ENCODE measurements around the gene PGF. TPM values are rescaled to one million over a fixed set of nuclear protein-coding genes. Genes with fewer than 3 reads are reported as not detected.

Gene PGF
- polyA plus RNA-seq, 1 donor (not counting 4 experiments of a cell fraction or from before 2014, with no cell fraction given) = 16.5 TPM

DNA sequence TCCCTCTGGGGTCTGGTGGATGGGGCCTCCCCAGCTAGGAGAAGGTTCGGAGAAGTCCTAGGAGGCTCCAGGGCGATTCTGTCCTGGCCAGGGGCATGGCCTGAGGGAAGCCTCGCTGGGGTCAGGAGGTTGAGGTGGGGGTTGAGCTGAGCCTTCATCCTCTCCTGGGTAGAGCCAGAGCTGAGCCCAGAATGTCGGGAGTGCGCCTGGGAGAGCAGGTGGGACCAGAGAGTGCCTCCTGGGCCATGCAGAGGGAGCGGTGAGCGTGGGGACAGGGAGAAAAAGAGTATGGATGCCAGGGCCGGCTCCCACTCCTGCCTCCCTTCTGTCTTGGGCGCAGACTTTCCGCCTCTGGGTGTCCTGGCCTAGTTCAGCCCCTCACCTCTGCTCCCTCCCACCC is 45.5 kb downstream of the PGF start:
- dilution Hi-C loops (cut with MboI; ENCODE audit: extremely low pct_ligation_motif_present, low sequenced_read_pairs) = no loop called here
- DNase-seq (ENCODE audit: low read depth, low spot score) (no peak), FAIRE-seq (no peak)
- Histone ChIP-seq H4K20me1 (ENCODE audit: control insufficient read depth, extremely low read depth, insufficient read depth, low read length) (no peaks in the 10 kb centered on the region), H3K27ac (ENCODE audit: control insufficient read depth, insufficient read depth, low read length) (no peak overlapping the region), H3K4me3 (ENCODE audit: control insufficient read depth in 2 of 3, extremely low read depth in 1 of 3, insufficient read depth in 2 of 3, low read depth in 1 of 3, low read length in 3 of 3) (no peak overlapping the region), H3K9me1 (ENCODE audit: control insufficient read depth, extremely low read depth, insufficient read depth, low read length) (no peaks in the 10 kb centered on the region), H3K4me2 (ENCODE audit: control insufficient read depth, extremely low read depth, insufficient read depth, low read depth, low read length) (no peak overlapping the region), H3K36me3 (ENCODE audit: control insufficient read depth in 2 of 2, extremely low read depth in 1 of 2, insufficient read depth in 2 of 2, low read length in 2 of 2) (peaks cover 8 to 11% of the 10 kb centered on the region in 2 experiments), H3K9ac (ENCODE audit: control insufficient read depth, extremely low read depth, insufficient read depth, low read length) (no peak overlapping the region), H3K79me2 (ENCODE audit: control insufficient read depth, insufficient read depth, low read length) (no peaks in the 10 kb centered on the region), H2AFZ (ENCODE audit: control insufficient read depth, low read length) (no peak overlapping the region), H3K27me3 (ENCODE audit: control insufficient read depth, extremely low read depth, insufficient read depth, low read length) (no peaks in the 10 kb centered on the region), H3K9me3 (ENCODE audit: control insufficient read depth, low read depth, low read length) (no peaks in the 10 kb centered on the region), H3K4me1 (ENCODE audit: control insufficient read depth, extremely low read depth, insufficient read depth, low read length) (peaks cover 6% of the 10 kb centered on the region)
- no peak for TF ChIP-seq EZH2 (IDR thresholded peaks at IDR 0.05; ENCODE audit: low read length)
- TF ChIP-seq, protein P1, sequence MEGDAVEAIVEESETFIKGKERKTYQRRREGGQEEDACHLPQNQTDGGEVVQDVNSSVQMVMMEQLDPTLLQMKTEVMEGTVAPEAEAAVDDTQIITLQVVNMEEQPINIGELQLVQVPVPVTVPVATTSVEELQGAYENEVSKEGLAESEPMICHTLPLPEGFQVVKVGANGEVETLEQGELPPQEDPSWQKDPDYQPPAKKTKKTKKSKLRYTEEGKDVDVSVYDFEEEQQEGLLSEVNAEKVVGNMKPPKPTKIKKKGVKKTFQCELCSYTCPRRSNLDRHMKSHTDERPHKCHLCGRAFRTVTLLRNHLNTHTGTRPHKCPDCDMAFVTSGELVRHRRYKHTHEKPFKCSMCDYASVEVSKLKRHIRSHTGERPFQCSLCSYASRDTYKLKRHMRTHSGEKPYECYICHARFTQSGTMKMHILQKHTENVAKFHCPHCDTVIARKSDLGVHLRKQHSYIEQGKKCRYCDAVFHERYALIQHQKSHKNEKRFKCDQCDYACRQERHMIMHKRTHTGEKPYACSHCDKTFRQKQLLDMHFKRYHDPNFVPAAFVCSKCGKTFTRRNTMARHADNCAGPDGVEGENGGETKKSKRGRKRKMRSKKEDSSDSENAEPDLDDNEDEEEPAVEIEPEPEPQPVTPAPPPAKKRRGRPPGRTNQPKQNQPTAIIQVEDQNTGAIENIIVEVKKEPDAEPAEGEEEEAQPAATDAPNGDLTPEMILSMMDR (optimal IDR thresholded peaks at IDR 0.05 in 1 of 3, IDR thresholded peaks at IDR 0.05 in 1 of 3, conservative IDR thresholded peaks at IDR 0.05 in 1 of 3; ENCODE audit: extremely low read depth in 1 of 3, insufficient read depth in 2 of 3, low read length in 3 of 3) = no peak

DNA sequence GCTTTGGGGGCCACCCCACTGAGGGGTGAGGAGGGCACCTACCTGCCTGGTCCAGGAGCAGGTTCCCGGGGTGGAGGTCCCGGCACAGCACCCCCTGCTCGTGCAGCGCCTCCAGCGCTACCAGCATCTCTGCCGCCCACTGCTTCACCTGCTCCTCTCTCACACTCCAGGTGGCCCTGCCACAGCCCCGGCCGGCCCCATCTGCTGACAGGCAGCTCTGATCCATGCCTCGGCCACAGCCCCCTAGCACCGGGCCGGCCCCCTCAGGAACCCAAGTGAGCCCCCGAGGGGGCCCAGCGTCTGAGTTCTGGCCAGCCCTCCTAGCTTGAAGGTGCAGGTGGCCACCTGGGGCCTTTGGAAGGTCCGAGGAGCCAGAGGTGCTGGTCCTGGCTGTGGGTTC is 45.9 kb downstream of the PGF start:
- dilution Hi-C loops (cut with MboI; ENCODE audit: extremely low pct_ligation_motif_present, low sequenced_read_pairs) = no loop called here
- no peak for TF ChIP-seq EZH2 (IDR thresholded peaks at IDR 0.05; ENCODE audit: low read length)
- TF ChIP-seq, protein P1 (optimal IDR thresholded peaks at IDR 0.05 in 1 of 3, IDR thresholded peaks at IDR 0.05 in 1 of 3, conservative IDR thresholded peaks at IDR 0.05 in 1 of 3; ENCODE audit: extremely low read depth in 1 of 3, insufficient read depth in 2 of 3, low read length in 3 of 3) = no peak
- no peak overlapping the region for H3K27ac ChIP-seq (ENCODE audit: control insufficient read depth, insufficient read depth, low read length)
- H3K36me3 ChIP-seq (ENCODE audit: control insufficient read depth in 2 of 2, extremely low read depth in 1 of 2, insufficient read depth in 2 of 2, low read length in 2 of 2) = peaks cover 9 to 13% of the 10 kb centered on the region in 2 experiments
- no peak overlapping the region for H2AFZ ChIP-seq (ENCODE audit: control insufficient read depth, low read length)
- no peaks in the 10 kb centered on the region for H3K9me3 ChIP-seq (ENCODE audit: control insufficient read depth, low read depth, low read length)
- H4K20me1 ChIP-seq (ENCODE audit: control insufficient read depth, extremely low read depth, insufficient read depth, low read length) = no peaks in the 10 kb centered on the region
- no peak overlapping the region for H3K4me2 ChIP-seq (ENCODE audit: control insufficient read depth, extremely low read depth, insufficient read depth, low read depth, low read length)
- H3K79me2 ChIP-seq (ENCODE audit: control insufficient read depth, insufficient read depth, low read length) = no peaks in the 10 kb centered on the region
- no peak overlapping the region for H3K9ac ChIP-seq (ENCODE audit: control insufficient read depth, extremely low read depth, insufficient read depth, low read length)
- no peaks in the 10 kb centered on the region for H3K27me3 ChIP-seq (ENCODE audit: control insufficient read depth, extremely low read depth, insufficient read depth, low read length)
- DNase-seq (ENCODE audit: low read depth, low spot score) (no peak), FAIRE-seq (no peak)
- H3K9me1 ChIP-seq (ENCODE audit: control insufficient read depth, extremely low read depth, insufficient read depth, low read length) = no peaks in the 10 kb centered on the region
- H3K4me1 ChIP-seq (ENCODE audit: control insufficient read depth, extremely low read depth, insufficient read depth, low read length) = peaks cover 6% of the 10 kb centered on the region
- no peak overlapping the region for H3K4me3 ChIP-seq (ENCODE audit: control insufficient read depth in 2 of 3, extremely low read depth in 1 of 3, insufficient read depth in 2 of 3, low read depth in 1 of 3, low read length in 3 of 3)

Data from keratinocyte (primary cell).